Adrenal gland (tissue), 5 donors: Measurements from ENCODE around the gene LRRC10B.

ENCODE experiments used
- CTCF ChIP-seq, 6 experiments: fragments of 450-650 bp in 4 of 6; fragments of 200-600 bp in 2 of 6; sonication (generic) in 1 of 6; IDR thresholded peaks; 1 replicate in 5 of 6; 2 replicates in 1 of 6; pipeline versions ENCODE4 v1.5.1 to v1.8.0; 2016 to 2021; ENCODE audit warnings: antibody characterized with exemption in 6 of 6, mild to moderate bottlenecking in 2 of 6, moderate library complexity in 1 of 6
- POLR2A ChIP-seq, 2 donors: fragments of 450-650 bp; IDR thresholded peaks; one replicate each; pipeline ENCODE4 v1.6.1; 2017; ENCODE audit warnings: antibody characterized with exemption in 2 of 2, mild to moderate bottlenecking in 2 of 2, moderate library complexity in 1 of 2
- donor health status: DM: no; HTN: no; CAD: no.

GRCh38 chr11:61551634-61552033, 43.1 kb downstream of the LRRC10B start:
- no peak for TF ChIP-seq CTCF (IDR thresholded peaks at IDR 0.05)
- peak in 1 of 2 donors; percentile 13 for TF ChIP-seq POLR2A (IDR thresholded peaks at IDR 0.05)
